DND-41 (cell line): Measurements from ENCODE around the gene TP53I13.
"Not testable (repeated sequence)": the region's sequence is repeated elsewhere in the genome, so short reads cannot be mapped to it uniquely, and the experiment has no call there.

ENCODE experiments used
- CTCF ChIP-seq: IDR thresholded peaks from 2 replicates; pipeline ENCODE4 v1.5.1; 2012; ENCODE audit warnings: borderline replicate concordance, low read length, moderate library complexity, mild to moderate bottlenecking; ENCODE audit not compliant: poor library complexity, severe bottlenecking; ENCODE audit errors: extremely low read depth
- EZH2 ChIP-seq: IDR thresholded peaks from 3 replicates; pipeline ENCODE4 v1.6.1; 2012; ENCODE audit warnings: borderline replicate concordance, low read depth, mild to moderate bottlenecking, moderate library complexity, low read length, inconsistent platforms; ENCODE audit not compliant: severe bottlenecking

GRCh38 chr17:29558139-29558538 lies 10.4 kb upstream of the TP53I13 start:
- TF ChIP-seq EZH2, CTCF: not testable (repeated sequence)
